Esophagus muscularis mucosa (tissue), 4 donors: ENCODE measurements around the gene PRR15L.

Experiments
- EP300 ChIP-seq: sonication (generic); formaldehyde crosslinking; IDR thresholded peaks from one replicate; pipeline ENCODE4 v1.6.1; 2017; ENCODE audit warnings: antibody characterized with exemption
- POLR2A ChIP-seq: fragments of 450-650 bp; IDR thresholded peaks from one replicate; pipeline ENCODE4 v1.6.1; 2017; ENCODE audit warnings: antibody characterized with exemption, moderate library complexity, mild to moderate bottlenecking, low read depth
- POLR2AphosphoS5 ChIP-seq, 2 donors: sonication (generic); formaldehyde crosslinking; IDR thresholded peaks; one replicate each; pipeline ENCODE4 v1.6.1; 2017; ENCODE audit warnings: antibody characterized with exemption in 2 of 2
- TF ChIP-seq, protein P1 (sequence below), 3 experiments: fragments of 200-600 bp in 2 of 3; fragments of 450-650 bp in 1 of 3; sonication (generic) in 2 of 3; IDR thresholded peaks; one replicate each; pipeline ENCODE4 v1.5.1; 2017 to 2019; ENCODE audit warnings: antibody characterized with exemption in 3 of 3, mild to moderate bottlenecking in 2 of 3, moderate library complexity in 1 of 3

DNA sequence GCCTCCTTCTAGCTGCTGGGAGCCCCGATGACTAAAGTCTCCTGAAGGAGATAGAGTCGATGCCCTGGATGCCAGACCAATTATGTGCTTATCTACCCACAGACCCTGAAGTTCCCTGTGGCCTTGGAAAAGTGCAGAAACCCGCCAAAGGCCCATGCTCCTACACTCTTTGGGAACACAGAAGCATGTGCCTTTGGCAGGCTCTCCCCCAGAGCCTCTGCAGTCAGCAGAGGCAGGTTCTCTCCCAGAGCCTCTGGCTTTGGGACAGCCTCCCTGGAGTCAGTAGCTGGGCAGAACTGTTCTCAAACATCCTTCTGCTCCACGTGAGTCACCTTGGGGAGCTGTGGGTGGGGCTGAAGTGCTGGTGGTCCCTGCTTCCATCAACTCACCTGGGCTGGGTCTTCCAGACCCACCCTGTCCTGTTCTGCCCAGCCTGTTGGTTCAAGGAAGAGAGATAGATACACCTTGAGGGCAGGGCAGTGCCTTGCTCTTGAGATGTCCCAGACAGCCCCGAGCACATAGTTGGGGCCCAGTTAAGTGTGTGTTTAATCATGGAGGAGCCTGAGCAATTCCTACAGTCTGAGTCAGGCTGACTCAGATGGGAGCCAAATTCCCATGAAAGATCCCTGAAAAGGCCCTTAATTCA lies 10.0 kb upstream of the PRR15L start:
- TF ChIP-seq POLR2A, result no peak
- no peak for TF ChIP-seq POLR2AphosphoS5 (IDR thresholded peaks at IDR 0.05)
- TF ChIP-seq, protein P1, sequence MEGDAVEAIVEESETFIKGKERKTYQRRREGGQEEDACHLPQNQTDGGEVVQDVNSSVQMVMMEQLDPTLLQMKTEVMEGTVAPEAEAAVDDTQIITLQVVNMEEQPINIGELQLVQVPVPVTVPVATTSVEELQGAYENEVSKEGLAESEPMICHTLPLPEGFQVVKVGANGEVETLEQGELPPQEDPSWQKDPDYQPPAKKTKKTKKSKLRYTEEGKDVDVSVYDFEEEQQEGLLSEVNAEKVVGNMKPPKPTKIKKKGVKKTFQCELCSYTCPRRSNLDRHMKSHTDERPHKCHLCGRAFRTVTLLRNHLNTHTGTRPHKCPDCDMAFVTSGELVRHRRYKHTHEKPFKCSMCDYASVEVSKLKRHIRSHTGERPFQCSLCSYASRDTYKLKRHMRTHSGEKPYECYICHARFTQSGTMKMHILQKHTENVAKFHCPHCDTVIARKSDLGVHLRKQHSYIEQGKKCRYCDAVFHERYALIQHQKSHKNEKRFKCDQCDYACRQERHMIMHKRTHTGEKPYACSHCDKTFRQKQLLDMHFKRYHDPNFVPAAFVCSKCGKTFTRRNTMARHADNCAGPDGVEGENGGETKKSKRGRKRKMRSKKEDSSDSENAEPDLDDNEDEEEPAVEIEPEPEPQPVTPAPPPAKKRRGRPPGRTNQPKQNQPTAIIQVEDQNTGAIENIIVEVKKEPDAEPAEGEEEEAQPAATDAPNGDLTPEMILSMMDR (IDR thresholded peaks at IDR 0.05), result no peak
- TF ChIP-seq EP300, result no peak
